D721Med (cell line): ENCODE results near the gene ATP6AP2.

ENCODE experiments used
- DNase-seq: peaks from one replicate; pipeline ENCODE4 v3.0.0; 2011; ENCODE audit warnings: low spot score; ENCODE audit not compliant: insufficient read length
- FAIRE-seq: peaks from 2 replicates; lab custom pipeline; 2011; peaks lifted over from hg19 to GRCh38; lab: Jason Lieb, UNC
- TF ChIP-seq, protein P1 (sequence below): IDR thresholded peaks from 2 replicates; pipeline ENCODE4 v1.5.1; 2012; ENCODE audit warnings: mild to moderate bottlenecking, control low read depth; ENCODE audit not compliant: insufficient read depth; ENCODE audit errors: missing control alignments

Gene ATP6AP2, protein sequence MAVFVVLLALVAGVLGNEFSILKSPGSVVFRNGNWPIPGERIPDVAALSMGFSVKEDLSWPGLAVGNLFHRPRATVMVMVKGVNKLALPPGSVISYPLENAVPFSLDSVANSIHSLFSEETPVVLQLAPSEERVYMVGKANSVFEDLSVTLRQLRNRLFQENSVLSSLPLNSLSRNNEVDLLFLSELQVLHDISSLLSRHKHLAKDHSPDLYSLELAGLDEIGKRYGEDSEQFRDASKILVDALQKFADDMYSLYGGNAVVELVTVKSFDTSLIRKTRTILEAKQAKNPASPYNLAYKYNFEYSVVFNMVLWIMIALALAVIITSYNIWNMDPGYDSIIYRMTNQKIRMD

GRCh38 chrX:40580537-40581335, at the start of gene ATP6AP2:
Gene ATP6AP2 (plus strand): TSS chrX:40580970. CDS start chrX:40581066, 96 bp downstream.
- DNase-seq (peak; percentile 60), FAIRE-seq (no peak)
- TF ChIP-seq, protein P1, sequence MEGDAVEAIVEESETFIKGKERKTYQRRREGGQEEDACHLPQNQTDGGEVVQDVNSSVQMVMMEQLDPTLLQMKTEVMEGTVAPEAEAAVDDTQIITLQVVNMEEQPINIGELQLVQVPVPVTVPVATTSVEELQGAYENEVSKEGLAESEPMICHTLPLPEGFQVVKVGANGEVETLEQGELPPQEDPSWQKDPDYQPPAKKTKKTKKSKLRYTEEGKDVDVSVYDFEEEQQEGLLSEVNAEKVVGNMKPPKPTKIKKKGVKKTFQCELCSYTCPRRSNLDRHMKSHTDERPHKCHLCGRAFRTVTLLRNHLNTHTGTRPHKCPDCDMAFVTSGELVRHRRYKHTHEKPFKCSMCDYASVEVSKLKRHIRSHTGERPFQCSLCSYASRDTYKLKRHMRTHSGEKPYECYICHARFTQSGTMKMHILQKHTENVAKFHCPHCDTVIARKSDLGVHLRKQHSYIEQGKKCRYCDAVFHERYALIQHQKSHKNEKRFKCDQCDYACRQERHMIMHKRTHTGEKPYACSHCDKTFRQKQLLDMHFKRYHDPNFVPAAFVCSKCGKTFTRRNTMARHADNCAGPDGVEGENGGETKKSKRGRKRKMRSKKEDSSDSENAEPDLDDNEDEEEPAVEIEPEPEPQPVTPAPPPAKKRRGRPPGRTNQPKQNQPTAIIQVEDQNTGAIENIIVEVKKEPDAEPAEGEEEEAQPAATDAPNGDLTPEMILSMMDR: no peak

GRCh38 chrX:40531056-40531826, 49.5 kb upstream of the ATP6AP2 start:
- FAIRE-seq: no peak
- TF ChIP-seq, protein P1: no peak
- DNase-seq: no peak

GRCh38 chrX:40537310-40537709, 43.5 kb upstream of the ATP6AP2 start:
- TF ChIP-seq, protein P1: no peak
- no peak for FAIRE-seq
- DNase-seq: no peak

DNA sequence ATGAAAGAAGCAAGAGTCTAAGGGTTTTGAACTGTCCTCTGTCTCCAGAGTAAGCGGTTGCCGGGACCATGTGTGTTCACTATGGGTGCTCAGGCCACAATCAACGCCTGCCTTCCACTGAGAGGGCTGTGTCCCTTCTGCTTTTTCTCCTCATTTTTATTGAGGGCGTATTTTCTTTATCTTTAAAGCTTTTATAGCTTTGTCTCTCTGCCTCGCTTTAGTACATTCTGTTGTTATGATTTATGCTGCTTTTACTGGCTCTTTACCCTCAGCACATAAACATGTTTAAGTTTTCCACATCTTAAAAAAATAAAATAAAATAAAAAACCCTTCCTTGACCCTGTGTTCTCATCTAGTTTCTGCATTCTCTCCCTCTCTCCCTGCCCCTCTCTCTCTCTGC, 42.4 kb upstream of the ATP6AP2 start:
- TF ChIP-seq, protein P1: no peak
- no peak for FAIRE-seq
- no peak for DNase-seq

DNA sequence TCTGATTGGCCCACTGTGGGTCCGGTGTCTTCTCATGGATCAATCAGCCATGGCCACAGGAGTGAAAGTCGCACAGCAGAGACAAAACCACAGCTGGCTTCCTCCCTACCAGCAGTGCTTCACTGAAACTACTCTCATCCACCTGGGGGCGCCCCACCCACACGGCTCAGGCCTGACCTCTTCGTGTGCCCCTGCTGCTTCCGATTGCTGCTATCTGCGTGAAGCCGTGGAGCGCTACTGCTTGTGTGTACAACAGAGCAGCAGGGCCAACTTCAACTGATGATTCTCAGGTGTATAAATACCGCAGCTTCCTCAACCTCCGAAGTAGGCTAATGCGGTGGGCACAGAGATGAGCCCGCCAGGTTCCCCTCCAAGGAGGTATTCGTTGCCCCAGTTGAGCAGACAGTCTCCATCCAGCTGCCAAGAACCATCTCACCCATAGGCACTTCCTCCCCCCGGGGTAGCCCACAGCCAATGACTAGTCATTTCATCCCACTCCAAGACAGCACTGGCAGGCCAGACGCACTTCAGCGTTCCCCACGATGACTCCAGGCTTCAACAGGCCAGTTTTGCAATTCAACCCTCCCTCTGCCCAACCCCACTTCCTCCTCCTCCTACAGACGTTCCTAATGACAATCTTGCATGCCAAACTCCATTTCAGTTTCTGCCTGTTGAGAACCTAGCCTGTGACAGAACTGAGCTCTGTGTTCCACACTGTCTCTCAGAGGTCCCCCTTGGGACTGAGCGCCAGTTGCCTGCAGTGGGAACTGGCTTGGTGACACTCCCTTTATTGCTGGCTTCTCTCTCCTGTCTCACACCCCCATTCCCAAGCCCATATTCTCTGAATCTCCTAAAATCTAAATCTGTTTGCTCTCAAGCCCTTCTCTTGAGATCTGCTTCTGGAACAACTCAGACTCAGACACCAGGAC, 41.3 kb upstream of the ATP6AP2 start:
- TF ChIP-seq, protein P1: no peak
- FAIRE-seq (no peak), DNase-seq (no peak)

- TF ChIP-seq, protein P1: peak; percentile 3
- FAIRE-seq: no peak
- no peak for DNase-seq
Observed at GRCh38 chrX:40542208-40542607, 38.6 kb upstream of the ATP6AP2 start.
